GM18858 (cell line): ENCODE data around the gene ITGA6.
"Not testable (repeated sequence)": the region's sequence is repeated elsewhere in the genome, so short reads cannot be mapped to it uniquely, and the experiment has no call there.

Source experiments
- ATAC-seq: cut with Tn5 transposase; IDR thresholded peaks from one replicate; pipeline ENCODE4 v1.9.1; 2021; ENCODE audit not compliant: unreplicated experiment

ITGA6 gene

DNA sequence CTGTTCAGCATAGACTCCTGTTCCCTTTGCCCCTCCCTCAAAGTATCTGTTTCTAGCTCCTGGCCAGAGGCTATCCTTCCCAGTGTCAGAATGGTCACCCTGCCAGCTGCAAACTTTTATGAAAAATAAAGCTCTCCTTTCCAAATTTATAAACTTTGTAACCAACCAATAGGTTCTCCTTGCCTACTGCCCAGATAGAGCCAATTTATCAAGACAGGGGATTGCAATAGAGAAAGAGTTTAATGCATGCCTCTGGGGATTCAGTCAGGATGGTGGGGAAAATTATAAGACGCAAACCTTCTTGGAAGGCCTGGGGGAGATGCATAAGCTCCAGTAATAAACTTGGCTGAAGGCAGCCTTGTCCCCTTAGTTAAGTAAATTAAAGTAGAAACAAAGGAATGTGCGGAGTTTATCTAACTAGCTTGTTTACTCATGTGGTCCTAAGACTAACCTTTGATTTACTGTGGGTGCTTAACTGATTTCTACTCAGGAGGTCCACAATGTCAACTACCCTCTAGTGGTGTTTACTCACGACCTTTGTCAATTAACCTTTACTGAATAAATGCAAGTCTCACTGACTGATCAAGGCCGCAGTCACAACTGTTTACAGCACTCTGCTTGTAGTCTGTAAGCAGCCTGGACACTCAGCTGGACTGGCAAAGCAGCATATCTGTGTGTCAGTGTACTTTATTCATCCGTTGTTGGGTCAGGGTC lies 85.6 kb downstream of the ITGA6 start:
- no peak for ATAC-seq

DNA sequence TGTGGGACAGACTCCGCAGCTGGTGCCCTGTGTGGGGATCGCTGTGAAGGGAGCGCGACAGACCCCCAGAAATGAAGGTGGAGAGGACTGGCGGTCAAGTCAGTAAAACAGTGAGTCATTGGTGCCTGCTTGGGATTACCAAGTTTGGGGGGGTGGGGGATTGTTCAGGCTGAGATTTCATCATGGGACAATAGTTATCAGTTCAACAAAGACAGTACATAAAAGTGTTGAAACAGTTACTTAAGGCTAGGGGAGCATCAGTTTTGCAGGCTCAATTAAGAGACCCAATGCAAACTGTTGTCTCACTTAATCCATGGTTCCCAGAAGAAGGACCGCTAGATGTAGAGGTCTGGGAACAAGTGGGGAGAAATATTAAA lies 86.1 kb downstream of the ITGA6 start:
- no peak for ATAC-seq

DNA sequence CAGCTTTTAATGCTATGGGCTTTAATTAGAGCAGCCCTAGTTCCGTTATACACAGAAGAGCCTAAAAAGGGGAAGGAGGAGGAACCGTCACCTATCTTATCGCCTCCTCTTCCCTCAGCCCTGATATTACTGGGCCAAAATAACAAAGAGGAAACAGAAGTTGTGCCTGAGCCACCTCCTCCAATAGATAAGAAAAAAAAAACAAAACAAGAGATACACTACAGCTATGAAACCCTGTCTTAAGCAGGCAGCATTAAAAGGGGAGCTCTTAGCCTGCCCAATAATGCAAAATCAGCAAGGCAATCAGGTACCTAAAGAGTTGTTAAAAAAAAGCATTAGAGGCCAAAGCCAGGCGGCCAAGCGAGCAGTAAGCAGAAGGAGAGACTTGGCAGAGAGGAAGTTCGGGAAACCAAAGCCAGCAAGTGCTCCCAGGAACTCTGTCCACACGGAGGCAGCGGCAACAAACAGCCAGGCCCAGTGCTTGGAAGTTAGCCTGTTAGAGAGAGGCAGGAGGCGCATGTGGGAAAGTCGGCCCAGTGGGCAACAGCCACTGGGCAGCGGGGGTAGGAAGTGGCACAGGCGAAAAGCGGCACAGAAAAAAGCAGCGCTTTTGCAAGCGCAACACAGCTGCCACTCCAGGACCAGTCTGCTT lies 86.7 kb downstream of the ITGA6 start:
- ATAC-seq: no peak

DNA sequence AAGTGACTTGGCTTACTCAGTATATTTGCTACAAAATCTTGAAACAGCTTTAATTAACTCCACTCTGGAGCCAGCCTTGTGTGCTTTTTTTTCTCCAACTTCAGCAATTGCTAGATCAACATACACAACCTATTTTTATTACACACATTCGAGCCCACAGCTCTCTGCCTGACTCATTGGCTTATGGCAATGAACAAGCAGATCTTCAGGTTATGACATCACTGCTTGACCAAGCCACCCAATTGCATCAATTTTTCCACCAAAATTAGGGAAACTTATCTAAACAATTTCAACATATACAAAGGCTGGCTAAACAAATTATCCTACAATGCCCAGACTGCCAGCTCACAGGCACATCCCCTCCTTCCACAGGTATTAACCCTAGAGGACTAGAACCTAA lies 88.9 kb downstream of the ITGA6 start:
- no peak for ATAC-seq

DNA sequence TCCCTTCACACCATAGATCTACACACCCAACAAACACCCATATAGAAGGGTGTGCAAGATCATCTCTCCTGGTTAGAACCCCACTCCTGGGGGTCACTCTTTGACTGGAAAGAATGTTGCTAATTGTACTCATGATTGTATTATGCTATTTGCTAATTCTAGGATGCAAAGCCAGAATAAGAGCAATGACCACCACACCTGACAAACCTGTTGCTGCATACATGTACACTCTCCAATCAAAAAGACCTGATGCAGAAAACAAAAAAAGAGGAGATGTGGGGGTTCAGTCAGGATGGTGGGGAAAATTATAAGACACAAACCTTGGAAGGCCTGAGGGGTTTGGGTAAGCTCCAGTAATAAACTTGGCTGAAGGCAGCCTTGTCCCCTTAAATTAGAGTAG lies 91.6 kb downstream of the ITGA6 start:
- ATAC-seq: no peak

DNA sequence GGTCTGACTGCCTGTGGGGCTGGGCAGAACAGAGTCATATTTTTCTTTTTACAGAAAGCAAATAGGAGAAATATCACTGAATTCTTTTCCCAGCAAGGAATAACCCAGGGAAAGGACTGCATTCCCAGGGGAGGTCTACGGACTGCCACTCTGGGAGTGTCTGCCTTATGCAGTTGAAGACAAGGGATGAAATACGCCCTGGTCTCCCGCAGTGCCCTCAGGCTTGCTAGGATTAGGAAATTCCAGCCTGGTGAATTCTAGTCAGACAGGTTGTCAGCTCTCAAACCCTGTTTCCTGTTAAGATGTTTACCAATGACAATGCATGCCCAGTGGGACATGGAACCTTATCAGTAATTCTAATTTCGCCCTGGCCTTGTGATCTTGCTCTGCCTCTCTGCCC lies 98.2 kb downstream of the ITGA6 start:
- no peak for ATAC-seq

DNA sequence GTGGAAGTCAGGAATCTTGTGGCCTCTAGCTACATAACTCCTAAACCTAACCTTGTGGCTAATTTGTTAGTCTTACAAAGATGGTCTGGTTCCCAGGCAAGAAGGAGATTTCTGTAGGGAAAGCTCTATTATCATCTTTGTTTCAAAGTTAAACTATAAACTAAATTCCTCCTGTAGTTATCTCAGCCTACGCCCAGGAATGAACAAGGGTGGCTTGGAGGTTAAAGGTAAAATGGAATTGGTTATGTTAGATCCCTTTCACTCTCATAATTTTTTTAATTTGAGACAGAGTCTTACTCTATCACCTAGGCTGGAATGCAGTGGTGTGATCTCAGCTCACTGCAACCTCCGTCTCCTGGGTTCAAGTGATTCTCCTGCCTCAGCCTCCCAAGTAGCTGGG lies 103.9 kb downstream of the ITGA6 start:
- ATAC-seq: no peak

DNA sequence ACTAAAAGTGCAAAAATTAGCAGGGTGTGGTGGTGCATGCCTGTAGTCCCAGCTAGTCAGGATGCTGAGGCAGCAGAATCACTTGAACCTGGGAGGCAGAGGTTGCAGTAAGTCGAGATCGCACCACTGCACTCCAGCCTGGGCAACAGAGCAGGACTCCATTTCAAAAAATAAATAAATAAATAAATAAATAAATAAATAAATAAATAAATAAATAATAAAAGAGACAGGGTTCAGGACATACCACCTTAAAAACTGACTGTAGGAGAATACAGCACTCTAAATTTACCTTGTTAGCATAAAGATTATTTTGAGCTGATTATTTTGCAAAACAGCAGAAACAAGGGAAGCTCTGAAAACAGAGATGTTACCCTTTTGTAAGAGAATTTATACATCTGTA lies 105.1 kb downstream of the ITGA6 start:
- ATAC-seq: not testable (repeated sequence)

DNA sequence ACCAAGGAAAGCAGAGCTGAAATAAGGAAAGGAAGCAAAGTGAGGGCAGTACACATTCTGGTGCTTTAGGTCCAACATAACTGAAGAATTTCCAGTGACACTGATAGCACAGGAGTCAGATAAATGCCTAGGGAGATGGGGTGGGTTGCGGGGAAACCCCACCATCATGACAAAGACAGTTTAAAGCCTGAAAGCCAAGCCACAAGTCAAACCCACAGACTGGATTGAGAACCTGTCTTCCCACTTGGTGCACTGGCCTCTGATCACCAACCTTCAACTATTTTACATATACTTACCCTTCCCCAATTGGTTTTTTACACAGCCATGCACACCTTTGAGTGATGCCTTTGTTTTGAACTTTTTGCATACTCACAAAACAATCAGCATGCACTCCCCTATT lies 106.3 kb downstream of the ITGA6 start:
- ATAC-seq: no peak

DNA sequence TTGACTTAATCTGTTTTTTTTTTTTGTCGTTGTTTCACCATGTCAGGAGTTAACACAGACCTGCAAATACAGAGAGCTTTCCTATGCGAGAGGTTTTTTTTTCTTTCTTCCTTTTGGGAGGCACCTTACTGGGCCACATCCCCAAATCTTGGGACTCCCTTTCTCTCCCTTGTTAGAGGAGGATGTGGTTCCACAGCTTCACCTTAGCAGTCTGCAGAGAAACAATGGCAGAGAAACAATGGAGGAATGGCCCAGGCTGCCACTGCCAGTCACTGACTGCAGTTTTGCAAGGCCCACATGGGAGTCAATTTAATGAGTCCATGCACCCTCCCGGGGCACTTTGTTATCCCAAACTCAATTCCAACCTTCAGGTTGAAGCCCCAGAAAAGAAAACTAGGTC lies 107.7 kb downstream of the ITGA6 start:
- ATAC-seq: no peak

DNA sequence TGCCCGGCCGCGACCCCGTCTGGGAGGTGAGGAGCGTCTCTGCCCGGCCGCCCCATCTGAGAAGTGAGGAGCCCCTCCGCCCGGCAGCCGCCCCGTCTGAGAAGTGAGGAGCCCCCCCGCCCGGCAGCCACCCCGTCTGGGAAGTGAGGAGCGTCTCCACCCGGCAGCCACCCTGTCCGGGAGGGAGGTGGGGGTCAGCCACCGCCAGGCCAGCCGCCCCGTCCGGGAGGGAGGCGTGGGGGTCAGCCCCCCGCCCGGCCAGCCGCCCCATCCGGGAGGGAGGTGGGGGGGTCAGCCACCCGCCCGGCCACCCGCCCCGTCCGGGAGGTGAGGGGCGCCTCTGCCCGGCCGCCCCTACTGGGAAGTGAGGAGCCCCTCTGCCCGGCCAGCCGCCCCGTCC lies 110.5 kb downstream of the ITGA6 start:
- ATAC-seq: not testable (repeated sequence)

DNA sequence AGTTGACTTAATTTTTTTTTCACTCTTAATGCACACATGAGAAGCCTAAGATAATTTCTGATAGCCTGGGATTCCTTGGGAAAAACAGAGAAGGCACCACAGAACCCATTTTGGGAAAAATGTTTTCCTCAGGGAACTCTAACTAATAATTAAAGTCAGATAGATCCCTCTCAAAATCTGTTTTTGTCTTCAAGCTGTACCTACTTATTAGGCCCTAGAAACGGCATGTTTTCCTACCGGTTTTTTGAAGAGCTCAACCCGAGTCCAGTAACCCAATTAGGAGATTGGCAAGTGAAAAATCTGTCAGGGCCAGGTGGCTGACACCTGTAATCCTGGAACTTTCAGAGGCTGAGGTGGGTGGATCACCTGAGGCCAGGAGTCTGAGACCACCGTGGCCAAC lies 112.4 kb downstream of the ITGA6 start:
- ATAC-seq: no peak

DNA sequence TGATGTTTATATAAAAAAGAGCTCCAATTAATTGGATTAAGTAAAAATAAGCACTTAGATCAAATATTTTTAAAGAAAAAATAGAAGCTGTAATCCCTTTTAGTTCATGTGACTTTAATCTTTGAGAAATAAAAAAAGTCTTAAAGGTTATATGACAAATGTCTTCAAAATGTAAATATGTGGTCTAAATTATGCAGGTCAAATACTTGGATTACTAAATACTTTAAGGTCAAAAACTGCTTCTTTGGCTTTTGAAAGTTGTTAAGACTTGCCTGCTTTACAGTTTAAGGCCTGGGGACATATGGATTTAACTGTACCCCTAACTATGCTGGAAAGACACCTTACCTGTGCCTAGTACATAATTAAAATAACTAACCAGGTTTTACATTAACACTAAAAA lies 113.0 kb downstream of the ITGA6 start:
- ATAC-seq: no peak

DNA sequence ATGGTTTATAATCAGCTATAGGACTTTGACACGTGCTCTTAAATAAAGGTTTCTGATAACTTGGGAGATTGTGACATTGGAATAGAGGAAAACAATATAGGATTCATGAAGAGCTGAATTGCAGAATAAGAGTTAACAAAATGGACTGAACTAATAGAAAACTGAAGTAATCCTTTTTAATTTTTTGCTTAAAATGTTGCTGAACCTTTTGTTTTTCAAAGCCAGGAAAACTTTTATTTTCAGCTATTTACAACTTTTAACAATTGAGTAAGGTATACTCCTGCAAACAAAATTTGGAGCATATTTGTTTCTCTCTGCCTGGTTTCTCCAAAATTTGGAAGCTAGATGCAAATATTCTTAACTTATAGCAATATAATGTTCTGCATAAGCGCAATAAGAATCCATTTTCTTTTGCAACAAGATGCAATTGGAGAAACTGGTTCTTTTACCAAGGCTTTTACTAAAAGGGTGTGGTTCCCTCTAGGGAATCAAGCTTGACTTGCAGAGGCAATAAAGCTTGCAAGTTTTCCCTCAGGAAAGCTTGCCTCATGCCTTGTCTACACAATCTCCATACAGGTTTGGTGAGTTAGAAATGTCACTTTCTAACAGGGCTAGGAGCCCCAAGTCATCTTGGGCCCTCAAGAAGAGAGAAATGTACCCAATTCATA lies 118.2 kb downstream of the ITGA6 start:
- no peak for ATAC-seq

DNA sequence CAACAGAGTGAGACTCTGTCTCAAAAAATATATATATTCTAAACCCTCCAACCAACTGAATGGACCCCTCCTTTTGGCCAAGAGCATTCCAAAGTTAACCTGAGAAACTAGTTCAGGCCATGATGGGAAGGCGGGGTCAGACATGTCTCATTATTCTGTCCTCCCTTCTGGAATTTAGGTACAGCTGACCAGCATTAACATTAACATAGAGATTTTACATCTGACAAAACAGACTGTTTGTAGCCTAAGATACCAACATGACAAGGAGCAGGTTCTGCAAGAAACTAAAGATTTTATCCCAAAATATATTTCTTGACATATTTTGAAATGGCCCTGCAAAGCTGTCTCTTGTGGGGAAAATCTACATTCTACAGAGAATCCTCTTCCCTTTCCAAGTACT lies 121.7 kb downstream of the ITGA6 start:
- no peak for ATAC-seq

DNA sequence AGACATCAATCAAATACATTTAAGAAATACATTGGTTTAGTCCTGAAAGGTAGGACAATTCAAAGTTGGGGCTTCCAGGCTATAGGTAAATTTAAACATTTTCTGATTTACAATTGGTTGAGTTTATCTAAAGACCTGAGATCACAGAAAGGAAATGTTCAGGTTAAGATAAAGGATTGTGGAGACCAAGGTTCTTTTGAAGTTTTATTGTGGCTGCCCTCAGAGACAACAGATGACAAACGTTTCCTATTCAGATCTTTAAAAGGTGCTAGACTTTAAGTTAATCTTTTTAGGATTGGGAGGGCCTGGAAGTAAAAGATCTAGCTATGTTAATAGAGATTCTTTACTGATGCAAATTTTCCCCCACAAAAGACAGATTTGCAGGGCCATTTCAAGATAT lies 122.4 kb downstream of the ITGA6 start:
- not testable (repeated sequence) for ATAC-seq

DNA sequence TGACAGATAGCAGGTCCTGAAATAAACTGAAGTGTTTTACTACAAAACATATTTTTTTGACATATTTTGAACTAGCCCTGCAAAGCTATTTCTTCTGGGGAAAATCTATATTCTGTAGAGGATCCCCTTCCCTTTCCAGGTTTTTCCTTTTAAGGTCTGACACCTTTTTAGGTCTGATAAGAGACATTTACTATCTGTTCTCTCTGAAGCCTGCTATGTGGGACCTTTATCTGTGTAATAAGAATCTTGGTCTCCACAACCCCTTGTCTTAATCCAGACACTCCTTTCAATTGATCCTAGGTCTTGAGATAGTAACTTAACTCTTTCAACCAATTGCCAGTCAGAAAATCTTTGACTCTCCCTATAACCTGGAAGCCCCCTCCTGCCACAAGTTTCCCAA lies 123.0 kb downstream of the ITGA6 start:
- no peak for ATAC-seq

DNA sequence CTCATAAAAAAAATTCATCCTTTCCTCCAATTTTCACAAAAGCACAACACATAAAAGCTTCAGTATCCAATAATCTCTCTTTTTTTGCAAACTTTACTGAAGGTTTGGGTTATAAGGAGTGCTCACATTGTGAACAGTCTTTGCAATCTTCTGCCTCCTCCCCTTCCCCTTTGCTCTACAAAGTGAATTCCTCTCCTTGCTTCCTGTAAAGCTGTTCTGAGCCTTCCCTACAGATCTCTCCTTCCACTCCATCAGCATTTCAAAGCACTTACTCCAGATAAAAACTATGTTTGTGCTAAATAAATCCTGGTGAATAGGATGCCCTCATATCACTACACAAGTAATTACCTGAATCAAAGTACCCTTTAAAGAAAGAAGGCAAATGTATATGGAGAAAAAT lies 123.9 kb downstream of the ITGA6 start:
- no peak for ATAC-seq

DNA sequence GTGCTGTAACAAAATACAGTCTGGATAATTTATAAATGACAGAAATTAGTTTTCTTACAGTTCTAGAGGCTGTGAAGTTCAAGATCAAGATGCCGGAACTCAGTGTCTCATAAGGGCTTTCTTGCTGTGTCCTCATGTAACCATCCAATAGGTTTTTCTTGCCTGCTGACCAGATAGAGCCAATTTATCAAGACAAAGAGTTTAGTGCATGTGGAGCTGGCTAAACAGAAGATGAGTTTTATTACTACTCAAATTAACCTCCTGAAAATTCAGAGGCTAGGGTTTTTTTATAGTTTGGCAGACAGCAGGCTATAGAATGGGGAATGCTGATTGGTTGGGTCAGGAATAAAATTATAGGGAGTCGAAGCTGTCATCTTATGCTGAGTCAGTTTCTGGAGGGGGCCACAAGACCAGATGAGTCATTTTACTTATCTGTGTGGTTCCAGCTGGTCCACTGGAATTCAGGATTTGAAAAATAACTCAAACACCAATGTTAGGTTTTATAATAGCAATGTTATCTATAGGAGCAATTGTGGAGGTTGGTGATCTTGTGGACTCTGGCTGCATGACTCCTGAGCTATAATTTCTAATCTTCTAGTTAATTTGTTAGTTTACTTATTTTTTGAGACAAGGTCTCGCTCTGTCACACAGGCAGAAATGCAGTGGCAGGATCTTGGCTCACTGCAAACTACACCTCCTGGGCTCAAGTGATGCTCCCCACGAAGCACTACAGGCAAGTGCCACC lies 125.3 kb downstream of the ITGA6 start:
- ATAC-seq: no peak

DNA sequence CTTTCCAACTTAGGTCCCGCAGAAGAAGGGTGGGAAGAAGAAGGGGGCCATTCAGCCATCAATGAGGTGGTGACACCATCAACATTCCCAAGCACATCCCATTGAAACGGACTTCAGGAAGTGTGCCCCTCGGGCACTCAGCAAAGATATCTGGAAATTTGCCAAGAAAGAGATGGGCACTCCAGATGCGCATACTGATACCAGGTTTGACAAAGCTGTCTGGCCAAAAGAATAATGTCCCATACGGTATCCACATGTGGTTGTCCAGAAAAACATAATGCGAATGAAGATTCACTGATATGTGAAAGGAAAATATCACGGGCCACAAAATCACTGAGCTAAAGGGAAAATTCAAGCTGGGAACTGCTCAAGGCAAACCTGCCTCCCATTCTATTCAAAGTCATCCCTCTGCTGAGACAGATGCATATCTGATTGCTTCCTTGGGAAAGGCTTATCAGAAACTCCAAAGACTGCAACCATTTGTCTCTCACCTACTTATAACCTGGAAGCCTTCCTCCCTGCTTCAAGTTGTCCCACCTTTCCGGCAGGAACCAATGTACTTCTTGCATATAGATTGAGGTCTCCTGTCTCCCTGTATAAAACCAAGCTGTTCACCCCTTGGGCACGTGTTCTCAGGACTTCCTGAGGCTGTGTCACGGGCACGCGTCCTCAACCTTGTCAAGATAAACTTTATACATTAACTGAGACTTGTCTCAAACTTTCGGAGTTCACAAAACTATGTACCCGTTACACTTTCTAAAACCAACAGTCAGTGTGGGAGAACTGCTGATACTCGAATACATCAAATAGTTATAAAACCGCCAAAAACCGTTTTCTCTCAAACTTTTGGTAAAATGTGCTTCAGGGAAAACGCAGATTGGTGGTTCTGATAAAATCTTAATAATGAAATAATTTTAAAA lies 127.2 kb downstream of the ITGA6 start:
- ATAC-seq: no peak

DNA sequence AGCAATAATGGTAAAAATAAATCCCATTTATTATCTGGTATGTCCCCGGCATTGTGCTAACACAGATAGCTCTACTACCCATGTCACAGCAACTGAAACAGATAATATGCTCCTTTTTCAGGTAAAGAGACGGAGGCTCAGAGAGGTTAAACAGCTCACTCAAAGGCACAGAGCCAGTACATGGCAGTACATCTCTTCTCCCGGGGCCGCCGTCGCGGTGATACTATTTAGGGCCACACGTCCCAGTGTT lies 127.8 kb downstream of the ITGA6 start:
- ATAC-seq: peak; percentile 3
